Ovary (tissue), 9 donors: ENCODE measurements around the gene ACKR2. TPM values are rescaled to one million over a fixed set of nuclear protein-coding genes. Genes with fewer than 3 reads are reported as not detected.

ENCODE experiments used
- DNase-seq, 5 donors: peaks; one replicate each; pipeline ENCODE4 v3.0.0-alpha.2; 2019 to 2020
- H3K27ac ChIP-seq, 2 donors: fragments of 200-600 bp; one replicate each; pipeline versions ENCODE4 v1.5.1 to v1.8.0; 2019 to 2022
- H3K27me3 ChIP-seq: fragments of 200-600 bp; one replicate; pipeline ENCODE4 v1.8.0; 2022
- H3K36me3 ChIP-seq: fragments of 200-600 bp; sonication (generic); one replicate; pipeline ENCODE4 v1.5.1; 2019
- H3K4me1 ChIP-seq: one replicate; pipeline ENCODE4 v1.8.1; 2013; ENCODE audit warnings: mild to moderate bottlenecking, moderate library complexity; ENCODE audit not compliant: insufficient read depth
- H3K4me3 ChIP-seq: fragments of 200-600 bp; sonication (generic); one replicate; pipeline ENCODE4 v1.5.1; 2017
- H3K9me3 ChIP-seq, 2 donors: fragments of 200-600 bp in 1 of 2; sonication (generic) in 1 of 2; one replicate each; pipeline versions ENCODE4 v1.5.1 to v1.8.1; 2013 to 2019; ENCODE audit warnings: mild to moderate bottlenecking in 1 of 2, moderate library complexity in 1 of 2
- EP300 ChIP-seq: sonication (generic); formaldehyde crosslinking; IDR thresholded peaks from one replicate; pipeline ENCODE4 v1.6.1; 2017; ENCODE audit warnings: antibody characterized with exemption
- POLR2A ChIP-seq: fragments of 450-650 bp; IDR thresholded peaks from one replicate; pipeline ENCODE4 v1.6.1; 2017; ENCODE audit warnings: antibody characterized with exemption, mild to moderate bottlenecking, moderate library complexity
- WGBS, 3 donors: extraction: QIAGEN DNeasy Blood & Tissue Kit in 1 of 3; methylation state at CpG; one replicate each; pipeline versions ENCODE4 v1.1.5 to v1.1.7; 2013 to 2017; 5-methylcytosine and 5-hydroxymethylcytosine counted together
- intact Hi-C, 4 donors: fragments of 100-400 bp; cut with DNase I; formaldehyde crosslinking; loops; one replicate each; pipeline versions ENCODE4 v1.11.0 to v1.15.1; 2022 to 2023
- polyA plus RNA-seq, 2 donors: library from polyadenylated mRNA; stranded (reverse); fragments of 200-250 nt in 1 of 2; fragments of 350-450 nt in 1 of 2; fragmentation: Illumina TruSeq in 1 of 2; extraction: RNeasy Lipid Tissue Mini Kit (QIAGEN cat#74804) in 1 of 2; gene quantifications; one replicate each; pipeline ENCODE4 v1.2.3, GENCODE V29; 2013 to 2014
- total RNA-seq, 7 donors: library from RNA; depleted of rRNA in 2 of 7; stranded (reverse); fragments of >200 nt in 2 of 7; fragmentation: NEBNext Ultra II Directional in 3 of 7; extraction: Animal tissue kit (Norgen Biotek cat#: 25700) in 3 of 7; gene quantifications; one replicate each; pipeline versions ENCODE4 v1.1.0 to v1.2.4, GENCODE V29; 2016 to 2023
- TF ChIP-seq, protein P1 (sequence below), 3 donors: fragments of 450-650 bp in 2 of 3; fragments of 200-600 bp in 1 of 3; IDR thresholded peaks; one replicate each; pipeline versions ENCODE4 v1.5.1 to v1.8.0; 2016 to 2022; ENCODE audit warnings: antibody characterized with exemption in 3 of 3, mild to moderate bottlenecking in 1 of 3
- donor health status: DM: no; HTN: no; CAD: no; lungs with moderate emphysema.
- donor health status: DM: no; HTN: no; CAD: no.
- donor health status: Bipolar disorder and iron deficiency.
- donor health status: DM: yes; HTN: yes; CAD: no.
- donor health status: DM: no; HTN: no; CAD: no.
- donor health status: DM: yes; HTN: yes; CAD: no.

Gene ACKR2
- total and polyA plus RNA-seq, 9 donors = 0.33 to 4.4 (median 1.0) TPM

DNA sequence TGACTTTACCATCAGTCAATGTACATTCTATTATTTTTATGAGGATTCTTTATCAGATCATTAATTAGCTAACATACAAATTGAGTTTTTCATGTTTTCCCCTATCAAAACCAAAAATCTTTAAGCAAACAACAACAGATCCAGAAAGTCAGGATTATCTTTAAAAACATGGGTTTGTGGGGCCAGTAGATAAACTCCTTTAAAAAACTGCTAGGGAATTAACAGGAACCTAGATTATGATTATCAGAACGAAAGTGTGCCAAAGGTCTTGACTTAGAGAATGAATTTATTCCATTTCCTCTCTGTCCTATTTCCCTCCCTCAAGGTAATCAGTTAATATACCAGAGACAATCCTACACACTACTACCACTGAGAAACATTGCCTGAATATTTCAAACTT, 23.0 kb upstream of the ACKR2 start:
- no peak for TF ChIP-seq POLR2A
- TF ChIP-seq, protein P1, sequence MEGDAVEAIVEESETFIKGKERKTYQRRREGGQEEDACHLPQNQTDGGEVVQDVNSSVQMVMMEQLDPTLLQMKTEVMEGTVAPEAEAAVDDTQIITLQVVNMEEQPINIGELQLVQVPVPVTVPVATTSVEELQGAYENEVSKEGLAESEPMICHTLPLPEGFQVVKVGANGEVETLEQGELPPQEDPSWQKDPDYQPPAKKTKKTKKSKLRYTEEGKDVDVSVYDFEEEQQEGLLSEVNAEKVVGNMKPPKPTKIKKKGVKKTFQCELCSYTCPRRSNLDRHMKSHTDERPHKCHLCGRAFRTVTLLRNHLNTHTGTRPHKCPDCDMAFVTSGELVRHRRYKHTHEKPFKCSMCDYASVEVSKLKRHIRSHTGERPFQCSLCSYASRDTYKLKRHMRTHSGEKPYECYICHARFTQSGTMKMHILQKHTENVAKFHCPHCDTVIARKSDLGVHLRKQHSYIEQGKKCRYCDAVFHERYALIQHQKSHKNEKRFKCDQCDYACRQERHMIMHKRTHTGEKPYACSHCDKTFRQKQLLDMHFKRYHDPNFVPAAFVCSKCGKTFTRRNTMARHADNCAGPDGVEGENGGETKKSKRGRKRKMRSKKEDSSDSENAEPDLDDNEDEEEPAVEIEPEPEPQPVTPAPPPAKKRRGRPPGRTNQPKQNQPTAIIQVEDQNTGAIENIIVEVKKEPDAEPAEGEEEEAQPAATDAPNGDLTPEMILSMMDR (IDR thresholded peaks at IDR 0.05) = no peak
- no peak for TF ChIP-seq EP300
- Histone ChIP-seq H3K27ac (no peak overlapping the region), H3K4me3 (no peak overlapping the region), H3K4me1 (no peaks in the 10 kb centered on the region), H3K36me3 (no peaks in the 10 kb centered on the region), H3K27me3 (no peaks in the 10 kb centered on the region), H3K9me3 (no peaks in the 10 kb centered on the region)
- WGBS, 3 donors = 56 to 71% (median 57%) methylated on average over 1 of the region's 1 CpG
- no peak for DNase-seq
- intact Hi-C loops = loop anchor here in 2 of 4 donors (10.0 kb wide), 2 partner anchors 49 to 59 kb away; no protein-coding TSS in a partner anchor

DNA sequence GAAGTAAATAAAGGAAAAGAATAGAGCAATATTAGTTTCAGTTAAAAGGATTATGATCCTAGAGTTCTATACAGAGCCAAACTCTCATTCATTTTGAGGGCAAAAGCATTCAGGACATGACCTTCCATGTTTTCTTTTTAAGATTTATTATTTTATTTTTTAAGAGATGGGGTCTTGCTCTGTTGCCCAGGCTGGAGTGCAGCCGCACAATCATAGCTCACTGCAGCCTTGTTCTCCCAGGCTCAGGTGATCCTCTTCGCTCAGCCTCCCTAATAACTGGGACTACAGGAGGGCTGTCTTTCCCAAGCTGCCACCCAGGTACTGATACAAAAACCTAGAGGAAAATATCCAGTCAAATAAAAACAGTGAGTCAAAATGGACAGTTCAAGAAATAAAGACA, 22.6 kb upstream of the ACKR2 start:
- no peak for TF ChIP-seq EP300
- no peak for TF ChIP-seq POLR2A
- TF ChIP-seq, protein P1 (IDR thresholded peaks at IDR 0.05) = no peak
- Histone ChIP-seq H3K27ac (no peak overlapping the region), H3K4me3 (no peak overlapping the region), H3K9me3 (no peaks in the 10 kb centered on the region), H3K27me3 (no peaks in the 10 kb centered on the region), H3K36me3 (no peaks in the 10 kb centered on the region), H3K4me1 (no peaks in the 10 kb centered on the region)
- intact Hi-C loops = loop anchor here in 2 of 4 donors (10.0 kb wide), 2 partner anchors 48 to 58 kb away; no protein-coding TSS in a partner anchor
- DNase-seq = no peak
- 95 to 97% (median 97%) methylated on average over 2 of the region's 2 CpGs for WGBS, 3 donors

DNA sequence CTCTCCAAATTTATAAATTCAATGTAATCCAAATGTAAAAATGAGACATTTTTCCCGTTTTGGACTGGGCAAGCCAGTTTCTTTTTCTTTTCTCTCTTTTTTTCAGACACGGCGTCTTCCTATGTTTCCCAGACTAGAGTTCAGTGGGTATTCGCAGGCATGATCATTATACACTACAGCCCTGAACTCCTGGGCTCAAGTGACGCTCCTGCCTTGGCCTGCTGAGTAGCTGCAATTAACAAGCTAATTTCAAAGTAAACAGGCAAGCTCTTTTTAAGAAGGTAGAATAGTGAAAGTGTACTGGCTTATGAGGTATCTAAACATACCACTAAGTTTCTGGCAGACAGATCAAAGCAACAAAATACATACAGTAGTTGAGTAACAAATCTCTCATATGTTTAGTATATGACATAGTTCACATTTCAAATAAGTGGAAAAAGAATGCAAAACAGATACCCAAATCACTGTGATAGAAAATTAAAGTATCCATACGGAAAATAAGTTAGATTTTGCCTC, 18.5 kb upstream of the ACKR2 start:
- DNase-seq = no peak
- TF ChIP-seq EP300 (no peak), POLR2A (no peak)
- TF ChIP-seq, protein P1 (IDR thresholded peaks at IDR 0.05) = no peak
- no peaks in the 10 kb centered on the region for H3K36me3 ChIP-seq
- WGBS, 3 donors = 71 to 73% (median 72%) methylated on average over 6 of the region's 6 CpGs
- H3K9me3 ChIP-seq = no peaks in the 10 kb centered on the region
- H3K4me1 ChIP-seq = no peaks in the 10 kb centered on the region
- H3K27me3 ChIP-seq = no peaks in the 10 kb centered on the region
- H3K27ac ChIP-seq = no peak overlapping the region
- H3K4me3 ChIP-seq = no peak overlapping the region
- intact Hi-C loops = no loop called here

DNA sequence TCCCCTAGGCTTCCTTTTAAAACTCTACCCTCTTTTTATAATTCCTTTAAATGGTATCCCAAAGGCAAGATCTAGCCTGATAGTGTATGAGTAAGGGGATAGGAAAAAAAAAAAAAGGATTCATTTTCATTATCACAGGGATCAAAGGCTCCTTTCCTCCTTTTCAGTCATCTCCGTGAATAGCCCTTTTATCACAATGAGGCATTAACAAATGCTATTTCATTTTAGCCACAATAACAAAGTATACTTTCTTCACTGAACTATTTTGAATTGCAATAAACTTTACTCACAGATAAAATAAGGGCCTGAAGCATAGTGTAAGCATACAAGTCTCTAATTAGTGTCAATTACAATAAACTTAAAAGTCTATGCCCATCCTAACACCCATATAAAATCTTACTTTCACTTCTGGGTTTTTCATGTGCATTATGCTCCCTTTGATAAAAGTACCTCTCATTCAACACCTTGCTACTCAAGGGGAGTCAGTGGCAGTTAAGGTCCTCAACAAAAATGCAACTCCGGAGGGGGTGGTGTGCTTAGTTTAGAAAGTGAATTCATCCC, 13.5 kb upstream of the ACKR2 start:
- intact Hi-C loops = no loop called here
- Histone ChIP-seq H3K9me3 (no peaks in the 10 kb centered on the region), H3K4me3 (no peak overlapping the region), H3K36me3 (no peaks in the 10 kb centered on the region), H3K4me1 (no peaks in the 10 kb centered on the region), H3K27me3 (no peaks in the 10 kb centered on the region), H3K27ac (no peak overlapping the region)
- DNase-seq = no peak
- WGBS, 3 donors = 95 to 96% (median 96%) methylated on average over 2 of the region's 2 CpGs
- TF ChIP-seq, protein P1 (IDR thresholded peaks at IDR 0.05) = no peak
- no peak for TF ChIP-seq EP300
- no peak for TF ChIP-seq POLR2A
